WTC11 (cell line): ENCODE results near the gene UBE2K. TPM values are rescaled to one million over a fixed set of nuclear protein-coding genes. Genes with fewer than 3 reads are reported as not detected.
"Not testable (repeated sequence)": the region's sequence is repeated elsewhere in the genome, so short reads cannot be mapped to it uniquely, and the experiment has no call there.

ENCODE experiments used
- ATAC-seq: fragments of 200-7000 bp; cut with Tn5 transposase; 2 replicates; pipeline ENCODE4 v1.10.0; 2021; ENCODE audit warnings: mild to moderate bottlenecking, moderate library complexity
- CTCF ChIA-PET: fragments of 300-600 bp; sonication (Branson Sonifier 250); formaldehyde crosslinking; loops from one replicate; lab custom pipeline; 2021; ENCODE audit warnings: antibody characterized with exemption; lab: Charles Lee
- POLR2A ChIA-PET: fragments of 350-600 bp; sonication (Branson Sonifier 250); formaldehyde crosslinking; loops from one replicate; lab custom pipeline; 2021; ENCODE audit warnings: antibody characterized with exemption; lab: Charles Lee
- DNase-seq: peaks from one replicate; pipeline ENCODE4 v3.0.0; 2021; ENCODE audit warnings: low spot score
- H3K27ac Mint-ChIP-seq: 2 replicates; pipeline ENCODE4 v1.8.0; 2021; ENCODE audit warnings: mixed read lengths
- H3K27me3 Mint-ChIP-seq: 2 replicates; pipeline ENCODE4 v1.8.0; 2021; ENCODE audit warnings: low read depth, mild to moderate bottlenecking, moderate library complexity, mixed read lengths
- H3K36me3 Mint-ChIP-seq: 2 replicates; pipeline ENCODE4 v1.8.0; 2021; ENCODE audit warnings: mixed read lengths
- H3K4me1 Mint-ChIP-seq: 2 replicates; pipeline ENCODE4 v1.8.0; 2022; ENCODE audit warnings: mixed read lengths
- H3K4me3 Mint-ChIP-seq: 2 replicates; pipeline ENCODE4 v1.8.0; 2021; ENCODE audit warnings: mild to moderate bottlenecking, moderate library complexity, mixed read lengths
- H3K9me3 Mint-ChIP-seq: 2 replicates; pipeline ENCODE4 v1.8.0; 2021; ENCODE audit warnings: mixed read lengths
- ATF6 ChIP-seq: sonication (generic); formaldehyde crosslinking; IDR thresholded peaks from 2 replicates; pipeline ENCODE4 v1.8.1; 2023; ENCODE audit warnings: mild to moderate bottlenecking, missing genetic modification reagents
- CTCF ChIP-seq: fragments of 200-600 bp; IDR thresholded peaks from 2 replicates; pipeline ENCODE4 v1.8.0; 2022; ENCODE audit warnings: antibody characterized with exemption
- E2F5 ChIP-seq: sonication (generic); formaldehyde crosslinking; IDR thresholded peaks from 2 replicates; pipeline ENCODE4 v1.8.1; 2022; ENCODE audit warnings: mild to moderate bottlenecking, moderate library complexity, missing genetic modification reagents
- FOXK1 ChIP-seq: sonication (generic); formaldehyde crosslinking; IDR thresholded peaks from 2 replicates; pipeline ENCODE4 v1.8.0; 2022; ENCODE audit warnings: mild to moderate bottlenecking, moderate library complexity, missing genetic modification reagents
- FOXP4 ChIP-seq: sonication (generic); formaldehyde crosslinking; IDR thresholded peaks from 2 replicates; pipeline ENCODE4 v1.8.0; 2022; ENCODE audit warnings: mild to moderate bottlenecking, missing genetic modification reagents
- GRHL2 ChIP-seq: fragments of 250-450 bp; sonication (Bioruptor Pico); IDR thresholded peaks from 2 replicates; pipeline ENCODE4 v1.8.0; 2022; ENCODE audit warnings: mild to moderate bottlenecking, moderate library complexity; ENCODE audit not compliant: insufficient replicate concordance, severe bottlenecking
- MYBL2 ChIP-seq: sonication (generic); formaldehyde crosslinking; IDR thresholded peaks from 2 replicates; pipeline ENCODE4 v1.8.1; 2023; ENCODE audit warnings: mild to moderate bottlenecking, moderate library complexity, missing genetic modification reagents
- NFE2L1 ChIP-seq: sonication (generic); formaldehyde crosslinking; IDR thresholded peaks from 2 replicates; pipeline ENCODE4 v1.8.1; 2023; ENCODE audit warnings: missing genetic modification reagents
- NR1H2 ChIP-seq: sonication (generic); formaldehyde crosslinking; IDR thresholded peaks from 2 replicates; pipeline ENCODE4 v1.9.0; 2021; ENCODE audit warnings: mild to moderate bottlenecking, moderate library complexity, missing genetic modification reagents
- TCF7 ChIP-seq: sonication (generic); formaldehyde crosslinking; IDR thresholded peaks from 2 replicates; pipeline ENCODE4 v1.8.0; 2022; ENCODE audit warnings: mild to moderate bottlenecking, low read depth, missing genetic modification reagents, moderate library complexity
- TEAD4 ChIP-seq: sonication (generic); formaldehyde crosslinking; IDR thresholded peaks from 2 replicates; pipeline ENCODE4 v1.8.0; 2022; ENCODE audit warnings: mild to moderate bottlenecking, missing genetic modification reagents
- TP53 ChIP-seq: sonication (generic); formaldehyde crosslinking; IDR thresholded peaks from 2 replicates; pipeline ENCODE4 v1.8.1; 2023; ENCODE audit warnings: mild to moderate bottlenecking, missing genetic modification reagents
- ZNF121 ChIP-seq: sonication (generic); formaldehyde crosslinking; IDR thresholded peaks from 2 replicates; pipeline ENCODE4 v1.8.0; 2023; ENCODE audit warnings: missing genetic modification reagents
- ZNF219 ChIP-seq: sonication (generic); formaldehyde crosslinking; IDR thresholded peaks from 2 replicates; pipeline ENCODE4 v1.8.0; 2023; ENCODE audit warnings: missing genetic modification reagents, mild to moderate bottlenecking, borderline replicate concordance
- ZNF396 ChIP-seq: fragments of 250-450 bp; sonication (Bioruptor Pico); IDR thresholded peaks from 2 replicates; pipeline ENCODE4 v1.8.0; 2021; ENCODE audit warnings: mild to moderate bottlenecking, moderate library complexity, borderline replicate concordance
- ZNF425 ChIP-seq: fragments of 250-450 bp; sonication (Bioruptor Pico); conservative IDR thresholded peaks from 2 replicates; pipeline ENCODE4 v1.9.0; 2021; ENCODE audit warnings: mild to moderate bottlenecking
- ZNF512 ChIP-seq: sonication (generic); formaldehyde crosslinking; IDR thresholded peaks from 2 replicates; pipeline ENCODE4 v1.8.1; 2022; ENCODE audit warnings: missing genetic modification reagents, borderline replicate concordance
- ZSCAN18 ChIP-seq: fragments of 250-450 bp; sonication (Bioruptor Pico); IDR thresholded peaks from 2 replicates; pipeline ENCODE4 v2.1.2; 2022; ENCODE audit warnings: mild to moderate bottlenecking, moderate library complexity
- total RNA-seq: library from RNA; stranded (reverse); gene quantifications from 3 replicates; pipeline ENCODE4 v1.2.3, GENCODE V29; 2021

The UBE2K gene
- total RNA-seq, 1 experiment from 2014 or later: 135 TPM

GRCh38 chr4:39732728-39733127 is 34.8 kb downstream of the UBE2K start (continued):
- TF ChIP-seq E2F5 (CRISPR knock-in tag) (no peak), ZSCAN18 (CRISPR knock-in tag) (no peak), GRHL2 (CRISPR knock-in tag) (no peak), ZNF219 (no peak), ATF6 (CRISPR knock-in tag) (no peak), TP53 (CRISPR knock-in tag) (no peak), TCF7 (no peak), TEAD4 (CRISPR knock-in tag) (no peak), CTCF (no peak), FOXK1 (no peak), ZNF512 (CRISPR knock-in tag) (no peak), ZNF396 (CRISPR knock-in tag) (no peak), MYBL2 (CRISPR knock-in tag) (no peak), FOXP4 (no peak)

GRCh38 chr4:39739591-39739990 is 41.7 kb downstream of the UBE2K start:
- H3K4me1 Mint-ChIP-seq, H3K27me3 Mint-ChIP-seq, ATAC-seq, CTCF ChIA-PET, POLR2A ChIA-PET, H3K9me3 Mint-ChIP-seq, DNase-seq, H3K27ac Mint-ChIP-seq, H3K4me3 Mint-ChIP-seq: not testable (repeated sequence)
- H3K36me3 Mint-ChIP-seq: peaks cover 22% of the 10 kb centered on the region

- TF ChIP-seq ZNF121 (CRISPR knock-in tag) (no peak), NR1H2 (CRISPR knock-in tag) (no peak), NFE2L1 (CRISPR knock-in tag) (no peak), TCF7 (no peak), ZNF425 (CRISPR knock-in tag) (no peak), E2F5 (CRISPR knock-in tag) (no peak)
- TF ChIP-seq, all 79 proteins: peak for 0
- Mint-ChIP-seq H3K27ac (no peak overlapping the region), H3K27me3 (no peaks in the 10 kb centered on the region), H3K9me3 (no peaks in the 10 kb centered on the region), H3K4me1 (no peaks in the 10 kb centered on the region), H3K36me3 (peaks cover 23% of the 10 kb centered on the region), H3K4me3 (no peak overlapping the region)
- no peak for ATAC-seq
- POLR2A ChIA-PET: no interaction called here
- DNase-seq: no peak
- CTCF ChIA-PET: no interaction called here
These were observed 43.5 kb downstream of the UBE2K start for GRCh38 chr4:39741401-39741800.
